HCT116 (cell line): Measurements from ENCODE around the gene MAN1A1. TPM values are rescaled to one million over a fixed set of nuclear protein-coding genes. Genes with fewer than 3 reads are reported as not detected.

ENCODE experiments used
- ATAC-seq: fragments of 200-7000 bp; cut with Tn5 transposase; 2 replicates; pipeline ENCODE4 v1.9.1; 2020; ENCODE audit warnings: mild to moderate bottlenecking, moderate library complexity
- BruUV-seq: library from RNA; stranded (reverse); fragments of 400-500 nt; replicated peaks from 2 replicates; lab custom pipeline; 2021; lab: Mats Ljungman, UMichigan
- CTCF ChIA-PET: fragments of 300-600 bp; sonication (Branson Sonifier 250); formaldehyde crosslinking; loops from one replicate; lab custom pipeline; 2021; ENCODE audit warnings: antibody characterized with exemption; lab: Charles Lee
- POLR2A ChIA-PET: fragments of 300-600, 350-600 bp; sonication (Branson Sonifier 250); formaldehyde crosslinking; loops from one replicate; lab custom pipeline; 2021; ENCODE audit warnings: antibody characterized with exemption; lab: Charles Lee
- RAD21 ChIA-PET, 2 experiments: fragments of 300-600 bp; sonication (Branson Sonifier 250); formaldehyde crosslinking; loops; one replicate each; lab custom pipeline; 2023; ENCODE audit warnings: low total read pairs in 2 of 2; ENCODE audit not compliant: uncharacterized antibody in 2 of 2, unreplicated experiment in 2 of 2, low non-redundant PET in 1 of 2; lab: Charles Lee
- DNase-seq: peaks from one replicate; pipeline ENCODE4 v3.0.0-alpha.2; 2010; ENCODE audit warnings: low read depth, low spot score
- H2AFZ ChIP-seq: fragments of 200-600 bp; shearing (Covaris generic), sonication (generic); 2 replicates; pipeline ENCODE4 v1.6.1; 2017; ENCODE audit warnings: low read depth, mixed run types, mixed read lengths, antibody characterized with exemption, low read length; ENCODE audit not compliant: poor library complexity, severe bottlenecking
- H3K27ac ChIP-seq: 2 replicates; pipeline ENCODE4 v1.5.1; 2012; ENCODE audit warnings: low read depth, low read length
- H3K27me3 ChIP-seq: fragments of 200-600 bp; sonication (generic); 2 replicates; pipeline ENCODE4 v1.6.1; 2016; ENCODE audit warnings: mixed run types, low read length, mixed read lengths; ENCODE audit not compliant: insufficient read depth
- H3K36me3 ChIP-seq, 2 experiments: fragments of 200-500 bp in 1 of 2; fragments of 200-600 bp in 1 of 2; sonication (Bioruptor generic) in 1 of 2; sonication (generic) in 1 of 2; 2 replicates each; pipeline versions ENCODE4 v1.5.1 to v1.6.1; 2014 to 2016; ENCODE audit warnings: low read length in 2 of 2, inconsistent platforms in 1 of 2, mixed read lengths in 1 of 2, mixed run types in 1 of 2; ENCODE audit not compliant: insufficient read depth in 2 of 2, control insufficient read depth in 1 of 2
- H3K4me1 ChIP-seq, 2 experiments: fragments of 200-600 bp in 1 of 2; sonication (generic) in 1 of 2; 2 replicates each; pipeline versions ENCODE4 v1.5.1 to v1.6.1; 2012 to 2017; ENCODE audit warnings: low read length in 2 of 2, inconsistent platforms in 1 of 2, mild to moderate bottlenecking in 1 of 2, mixed read lengths in 1 of 2, mixed run types in 1 of 2, moderate library complexity in 1 of 2; ENCODE audit not compliant: insufficient read depth in 2 of 2, control insufficient read depth in 1 of 2
- H3K4me2 ChIP-seq: fragments of 200-600 bp; sonication (generic); 2 replicates; pipeline ENCODE4 v1.6.1; 2017; ENCODE audit warnings: mixed run types, low read length, mixed read lengths
- H3K4me3 ChIP-seq, 2 experiments: fragments of 200-600 bp in 1 of 2; sonication (generic) in 1 of 2; replicated peaks in 1 of 2; 2 replicates each; pipeline ENCODE4 v1.5.1; 2011 to 2016; ENCODE audit warnings: low read length in 2 of 2, control low read depth in 1 of 2, low read depth in 1 of 2, mild to moderate bottlenecking in 1 of 2, mixed read lengths in 1 of 2, mixed run types in 1 of 2
- H3K79me2 ChIP-seq: fragments of 200-600 bp; sonication (generic); 2 replicates; pipeline ENCODE4 v1.6.1; 2017; ENCODE audit warnings: mild to moderate bottlenecking, mixed run types, low read length, moderate library complexity, mixed read lengths; ENCODE audit not compliant: insufficient read depth
- H3K9ac ChIP-seq: fragments of 200-600 bp; sonication (generic); 2 replicates; pipeline ENCODE4 v1.6.1; 2016; ENCODE audit warnings: low read length, mixed read lengths
- H3K9me2 ChIP-seq: fragments of 200-600 bp; sonication (generic), shearing (Covaris generic); 2 replicates; pipeline ENCODE4 v1.6.1; 2017; ENCODE audit warnings: mixed run types, mild to moderate bottlenecking, moderate library complexity; ENCODE audit not compliant: insufficient read depth
- H3K9me3 ChIP-seq, 2 experiments: fragments of 200-500 bp in 1 of 2; fragments of 200-600 bp in 1 of 2; sonication (Bioruptor generic) in 1 of 2; sonication (generic) in 1 of 2; 2 replicates each; pipeline ENCODE4 v1.6.1; 2014 to 2017; ENCODE audit warnings: low read length in 2 of 2, mixed read lengths in 2 of 2, inconsistent platforms in 1 of 2, low read depth in 1 of 2, mild to moderate bottlenecking in 1 of 2, mixed run types in 1 of 2, moderate library complexity in 1 of 2; ENCODE audit not compliant: control insufficient read depth in 1 of 2, insufficient read depth in 1 of 2
- H4K20me1 ChIP-seq: fragments of 200-600 bp; sonication (generic), shearing (Covaris generic); 2 replicates; pipeline ENCODE4 v1.6.1; 2017; ENCODE audit warnings: mixed run types, mild to moderate bottlenecking, moderate library complexity; ENCODE audit not compliant: insufficient read depth
- ATF3 ChIP-seq: IDR thresholded peaks from 2 replicates; pipeline ENCODE4 v1.6.1; 2012
- CBX3 ChIP-seq: IDR thresholded peaks from 2 replicates; pipeline ENCODE4 v1.6.1; 2012; ENCODE audit warnings: low read depth
- CEBPB ChIP-seq: IDR thresholded peaks from 2 replicates; pipeline ENCODE4 v1.6.1; 2012; ENCODE audit warnings: low read depth
- CTCF ChIP-seq, 3 experiments: fragments of 200-600 bp in 1 of 3; sonication (generic) in 1 of 3; IDR thresholded peaks in 2 of 3; conservative IDR thresholded peaks in 1 of 3; 2 replicates each; pipeline ENCODE4 v1.5.1; 2012 to 2017; ENCODE audit warnings: low read depth in 2 of 3, low read length in 2 of 3, antibody characterized with exemption in 1 of 3, borderline replicate concordance in 1 of 3, control low read depth in 1 of 3, mild to moderate bottlenecking in 1 of 3, mixed read lengths in 1 of 3, mixed run types in 1 of 3, moderate library complexity in 1 of 3; ENCODE audit not compliant: insufficient read depth in 1 of 3
- EGR1 ChIP-seq: IDR thresholded peaks from 2 replicates; pipeline ENCODE4 v1.6.1; 2012; ENCODE audit warnings: low read depth
- ELF1 ChIP-seq: IDR thresholded peaks from 2 replicates; pipeline ENCODE4 v1.6.1; 2012; ENCODE audit warnings: low read depth, borderline replicate concordance
- EZH2 ChIP-seq: fragments of 200-600 bp; sonication (generic); IDR thresholded peaks from 2 replicates; pipeline ENCODE4 v1.6.1; 2017; ENCODE audit warnings: antibody characterized with exemption, mixed run types
- EZH2phosphoT487 ChIP-seq: fragments of 200-600 bp; IDR thresholded peaks from 2 replicates; pipeline ENCODE4 v1.6.1; 2018; ENCODE audit warnings: antibody characterized with exemption, borderline replicate concordance
- FOSL1 ChIP-seq: IDR thresholded peaks from 2 replicates; pipeline ENCODE4 v1.6.1; 2012; ENCODE audit warnings: low read depth
- MAX ChIP-seq: IDR thresholded peaks from 2 replicates; pipeline ENCODE4 v1.6.1; 2012
- POLR2AphosphoS5 ChIP-seq: IDR thresholded peaks from 2 replicates; pipeline ENCODE4 v1.6.1; 2011; ENCODE audit warnings: mild to moderate bottlenecking, low read depth, low read length, moderate library complexity
- RAD21 ChIP-seq: IDR thresholded peaks from 2 replicates; pipeline ENCODE4 v1.6.1; 2012; ENCODE audit warnings: low read depth, mild to moderate bottlenecking
- REST ChIP-seq: IDR thresholded peaks from 2 replicates; pipeline ENCODE4 v1.6.1; 2012; ENCODE audit warnings: low read depth
- SIN3A ChIP-seq: IDR thresholded peaks from 2 replicates; pipeline ENCODE4 v1.6.1; 2012; ENCODE audit warnings: low read depth
- SP1 ChIP-seq: IDR thresholded peaks from 2 replicates; pipeline ENCODE4 v1.6.1; 2012; ENCODE audit warnings: low read depth
- SRF ChIP-seq: IDR thresholded peaks from 2 replicates; pipeline ENCODE4 v1.6.1; 2012; ENCODE audit warnings: low read depth
- TCF7L2 ChIP-seq: IDR thresholded peaks from 2 replicates; pipeline ENCODE4 v1.7.0; 2011; ENCODE audit warnings: borderline replicate concordance, inconsistent platforms; ENCODE audit not compliant: insufficient read depth, insufficient read length; ENCODE audit errors: extremely low read depth
- ZBTB33 ChIP-seq: IDR thresholded peaks from 2 replicates; pipeline ENCODE4 v1.6.1; 2011; ENCODE audit warnings: mild to moderate bottlenecking, low read length, moderate library complexity; ENCODE audit not compliant: insufficient replicate concordance; ENCODE audit errors: extremely low read depth
- ZFX ChIP-seq: fragments of 450-650 bp; IDR thresholded peaks from 2 replicates; pipeline ENCODE4 v1.6.1; 2017
- ZNF274 ChIP-seq: fragments of 200-500 bp; sonication (Bioruptor generic); IDR thresholded peaks from 2 replicates; pipeline ENCODE4 v1.6.1; 2014; ENCODE audit warnings: mild to moderate bottlenecking, low read depth, low read length, inconsistent platforms
- intact Hi-C: fragments of 100-400 bp; cut with micrococcal nuclease; formaldehyde crosslinking; loops from 2 replicates; pipeline ENCODE4 v1.10.0; 2022
- total RNA-seq: library from RNA; stranded (reverse); gene quantifications from one replicate; pipeline ENCODE4 v1.2.1, GENCODE V29; 2021; ENCODE audit not compliant: unreplicated experiment

Gene MAN1A1
- total RNA-seq, 1 experiment from 2014 or later = 46.0 TPM

- Histone ChIP-seq H3K4me3 (no peak overlapping the region), H3K9me3 (no peaks in the 10 kb centered on the region), H2AFZ (no peak overlapping the region), H3K9me2 (no peaks in the 10 kb centered on the region), H3K79me2 (no peaks in the 10 kb centered on the region), H3K4me1 (no peaks in the 10 kb centered on the region), H3K27me3 (no peaks in the 10 kb centered on the region), H3K9ac (no peak overlapping the region), H3K27ac (no peak overlapping the region), H3K36me3 (no peaks in the 10 kb centered on the region), H4K20me1 (no peaks in the 10 kb centered on the region), H3K4me2 (no peak overlapping the region)
- TF ChIP-seq EZH2 (no peak), CTCF (IDR thresholded peaks at IDR 0.05 in 2 of 3, conservative IDR thresholded peaks at IDR 0.05 in 1 of 3; ENCODE audit: borderline replicate concordance in 1 of 3, insufficient read depth in 1 of 3, low read depth in 2 of 3, low read length in 2 of 3) (no peak), RAD21 (no peak), CBX3 (no peak), REST (no peak), CEBPB (no peak), EZH2phosphoT487 (no peak), FOSL1 (no peak), ZNF274 (no peak), MAX (no peak), ZBTB33 (no peak), TCF7L2 (no peak), ZFX (no peak), SP1 (no peak), EGR1 (no peak), POLR2AphosphoS5 (no peak), ELF1 (no peak), SIN3A (no peak), SRF (no peak), ATF3 (no peak)
- POLR2A ChIA-PET = no interaction called here
- DNase-seq (no peak), ATAC-seq (no peak)
- RAD21 ChIA-PET = no interaction called here
- intact Hi-C loops = no loop called here
- BruUV-seq = no TSS peak
- CTCF ChIA-PET = no interaction called here
Observed at GRCh38 chr6:119360262-119360915, 10.8 kb upstream of the MAN1A1 start.
